Tibial nerve (tissue), 4 donors: ENCODE results near the gene EXD3. TPM values are rescaled to one million over a fixed set of nuclear protein-coding genes. Genes with fewer than 3 reads are reported as not detected.

Experiments used
- DNase-seq, 2 donors: peaks; one replicate each; pipeline ENCODE4 v3.0.0-alpha.2; 2019; ENCODE audit warnings: low spot score in 2 of 2
- H3K27ac ChIP-seq, 4 donors: fragments of 200-600 bp; sonication (generic) in 3 of 4; one replicate each; pipeline ENCODE4 v1.5.1; 2017 to 2019; ENCODE audit warnings: mild to moderate bottlenecking in 1 of 4
- H3K27me3 ChIP-seq, 2 donors: fragments of 200-600 bp; sonication (generic) in 1 of 2; one replicate each; pipeline versions ENCODE4 v1.5.1 to v1.6.0; 2017 to 2019
- H3K36me3 ChIP-seq, 3 donors: fragments of 200-600 bp; sonication (generic); one replicate each; pipeline ENCODE4 v1.5.1; 2018 to 2019
- H3K4me1 ChIP-seq, 4 donors: fragments of 200-600 bp; sonication (generic) in 3 of 4; one replicate each; pipeline ENCODE4 v1.5.1; 2017 to 2019
- H3K4me3 ChIP-seq, 4 donors: fragments of 200-600 bp; sonication (generic) in 3 of 4; one replicate each; pipeline ENCODE4 v1.5.1; 2017 to 2019; ENCODE audit warnings: mild to moderate bottlenecking in 1 of 4, moderate library complexity in 1 of 4
- H3K9me3 ChIP-seq, 4 donors: fragments of 200-600 bp; sonication (generic) in 3 of 4; one replicate each; pipeline ENCODE4 v1.5.1; 2017 to 2019
- CTCF ChIP-seq, 5 experiments: fragments of 200-600 bp in 3 of 5; fragments of 450-650 bp in 2 of 5; sonication (generic) in 3 of 5; IDR thresholded peaks; one replicate each; pipeline ENCODE4 v1.5.1; 2016 to 2019; ENCODE audit warnings: antibody characterized with exemption in 5 of 5, mild to moderate bottlenecking in 3 of 5, moderate library complexity in 2 of 5
- EP300 ChIP-seq, 2 donors: sonication (generic); formaldehyde crosslinking; IDR thresholded peaks; one replicate each; pipeline ENCODE4 v1.6.1; 2017; ENCODE audit warnings: antibody characterized with exemption in 2 of 2, mild to moderate bottlenecking in 1 of 2
- POLR2A ChIP-seq, 2 donors: fragments of 450-650 bp; IDR thresholded peaks; one replicate each; pipeline ENCODE4 v1.6.1; 2017; ENCODE audit warnings: antibody characterized with exemption in 2 of 2, mild to moderate bottlenecking in 2 of 2, moderate library complexity in 2 of 2
- WGBS, 2 donors: methylation state at CpG; one replicate each; pipeline ENCODE4 v1.1.5; 2018; 5-methylcytosine and 5-hydroxymethylcytosine counted together
- total RNA-seq, 4 donors: library from RNA; depleted of rRNA; stranded (reverse); fragments of >200 nt; gene quantifications; one replicate each; pipeline ENCODE4 v1.1.0, GENCODE V29; 2016

The EXD3 gene
- total RNA-seq, 4 donors from 2014 or later = 27.6 to 99.9 (median 55.2) TPM

- H3K27ac ChIP-seq = no peak overlapping the region
- H3K9me3 ChIP-seq = peaks cover 0 to 19% (median 3%) of the 10 kb centered on the region in 4 donors
- H3K36me3 ChIP-seq = peaks cover 0 to 71% (median 0%) of the 10 kb centered on the region in 3 donors
Measured at GRCh38 chr9:137352511-137353222, 70.3 kb downstream of the EXD3 start.

GRCh38 chr9:137351781-137352501 lies 71.0 kb downstream of the EXD3 start:
- H3K27ac ChIP-seq = no peak overlapping the region
- no peaks in the 10 kb centered on the region for H3K27me3 ChIP-seq
- no peak for DNase-seq
- TF ChIP-seq POLR2A (IDR thresholded peaks at IDR 0.05) (no peak), CTCF (IDR thresholded peaks at IDR 0.05) (no peak), EP300 (IDR thresholded peaks at IDR 0.05) (no peak)
- H3K36me3 ChIP-seq = peaks cover 0 to 72% (median 0%) of the 10 kb centered on the region in 3 donors
- peaks cover 0 to 18% (median 1%) of the 10 kb centered on the region in 4 donors for H3K9me3 ChIP-seq
- H3K4me1 ChIP-seq = no peaks in the 10 kb centered on the region
- 78 to 83% methylated on average over 17 to 18 of the region's 23 CpGs for WGBS, 2 donors
- H3K4me3 ChIP-seq = no peak overlapping the region

More at GRCh38 chr9:137352511-137353222, 70.3 kb downstream of the EXD3 start:
- H3K4me3 ChIP-seq = no peak overlapping the region
- 76 to 91% methylated on average over 16 to 20 of the region's 26 CpGs for WGBS, 2 donors
- H3K27me3 ChIP-seq = no peaks in the 10 kb centered on the region
- TF ChIP-seq POLR2A (IDR thresholded peaks at IDR 0.05) (no peak), EP300 (IDR thresholded peaks at IDR 0.05) (no peak), CTCF (IDR thresholded peaks at IDR 0.05) (no peak)
- no peak for DNase-seq
- no peaks in the 10 kb centered on the region for H3K4me1 ChIP-seq

GRCh38 chr9:137350696-137351584 lies 72.0 kb downstream of the EXD3 start:
- TF ChIP-seq POLR2A (IDR thresholded peaks at IDR 0.05) (no peak), CTCF (IDR thresholded peaks at IDR 0.05) (no peak)
- Histone ChIP-seq H3K4me1 (no peaks in the 10 kb centered on the region), H3K27ac (no peak overlapping the region), H3K4me3 (no peak overlapping the region), H3K27me3 (no peaks in the 10 kb centered on the region), H3K9me3 (peaks cover 0 to 18% (median 4%) of the 10 kb centered on the region in 4 donors), H3K36me3 (peaks cover 0 to 70% (median 0%) of the 10 kb centered on the region in 3 donors)
- no peak for DNase-seq
- WGBS, 2 donors = 87 to 93% methylated on average over 12 to 20 of the region's 30 CpGs

- no peaks in the 10 kb centered on the region for H3K4me1 ChIP-seq
- peaks cover 0 to 79% (median 0%) of the 10 kb centered on the region in 3 donors for H3K36me3 ChIP-seq
- DNase-seq = no peak
- no peak overlapping the region for H3K27ac ChIP-seq
- peaks cover 0 to 14% (median 4%) of the 10 kb centered on the region in 4 donors for H3K9me3 ChIP-seq
- WGBS, 2 donors = 94 to 96% methylated on average over 24 to 25 of the region's 27 CpGs
- H3K27me3 ChIP-seq = no peaks in the 10 kb centered on the region
- TF ChIP-seq CTCF (IDR thresholded peaks at IDR 0.05) = no peak
- no peak for TF ChIP-seq EP300 (IDR thresholded peaks at IDR 0.05)
- TF ChIP-seq POLR2A (IDR thresholded peaks at IDR 0.05) = no peak
- no peak overlapping the region for H3K4me3 ChIP-seq
Measured at GRCh38 chr9:137349471-137350033, 73.4 kb downstream of the EXD3 start.
